Measurements from ENCODE around the gene CPT1C.

The CPT1C gene

GRCh38 chr19:49655570-49656455 is 35.1 kb upstream of the CPT1C start:
- no peak for TF ChIP-seq CTCF (conservative IDR thresholded peaks at IDR 0.05; ENCODE audit: low read depth, low read length)
- Histone ChIP-seq H4K20me1 (ENCODE audit: insufficient read depth) (no peaks in the 10 kb centered on the region), H3K36me3 (ENCODE audit: insufficient read depth) (0 out of 2 replicates have a peak, but pooled peaks cover 3% of the 10 kb centered on the region), H3K4me2 (no peak overlapping the region), H3K9ac (no peak overlapping the region), H2AFZ (ENCODE audit: low read depth) (no peak overlapping the region), H3K79me2 (ENCODE audit: insufficient read depth, low read depth) (no peaks in the 10 kb centered on the region; the same call in 1 of the 2 replicates), H3K4me1 (ENCODE audit: low read depth, poor library complexity, severe bottlenecking) (no peaks in the 10 kb centered on the region), H3K27ac (no peak overlapping the region), H3K4me3 (IDR thresholded peaks at IDR 0.05; ENCODE audit: insufficient read depth, low read depth, low read length) (no peak overlapping the region), H3K27me3 (ENCODE audit: insufficient read depth, low read depth) (no peaks in the 10 kb centered on the region)

GRCh38 chr19:49656456-49657109 is 34.3 kb upstream of the CPT1C start:
- Histone ChIP-seq H3K4me1 (ENCODE audit: low read depth, poor library complexity, severe bottlenecking) (no peaks in the 10 kb centered on the region), H3K27ac (no peak overlapping the region), H3K4me3 (IDR thresholded peaks at IDR 0.05; ENCODE audit: insufficient read depth, low read depth, low read length) (no peak overlapping the region), H2AFZ (ENCODE audit: low read depth) (no peak overlapping the region), H3K36me3 (ENCODE audit: insufficient read depth) (0 out of 2 replicates have a peak, but pooled peaks cover 3% of the 10 kb centered on the region), H4K20me1 (ENCODE audit: insufficient read depth) (no peaks in the 10 kb centered on the region), H3K4me2 (no peak overlapping the region), H3K9ac (no peak overlapping the region), H3K27me3 (ENCODE audit: insufficient read depth, low read depth) (no peaks in the 10 kb centered on the region), H3K79me2 (ENCODE audit: insufficient read depth, low read depth) (no peaks in the 10 kb centered on the region; the same call in 1 of the 2 replicates)
- no peak for TF ChIP-seq CTCF (conservative IDR thresholded peaks at IDR 0.05; ENCODE audit: low read depth, low read length)

- 0 out of 2 replicates have a peak, but pooled peaks cover 3% of the 10 kb centered on the region for H3K36me3 ChIP-seq (ENCODE audit: insufficient read depth)
- no peak overlapping the region for H3K27ac ChIP-seq
- H3K9ac ChIP-seq, result no peak overlapping the region
These were observed 33.3 kb upstream of the CPT1C start for GRCh38 chr19:49657493-49658138.

More at GRCh38 chr19:49657493-49658138, 33.3 kb upstream of the CPT1C start:
- H3K79me2 ChIP-seq (ENCODE audit: insufficient read depth, low read depth), result peaks cover 2% of the 10 kb centered on the region; the same call in 1 of the 2 replicates
- H3K4me2 ChIP-seq, result no peak overlapping the region
- H4K20me1 ChIP-seq (ENCODE audit: insufficient read depth), result no peaks in the 10 kb centered on the region
- no peak overlapping the region for H3K4me3 ChIP-seq (IDR thresholded peaks at IDR 0.05; ENCODE audit: insufficient read depth, low read depth, low read length)
- peaks cover 8% of the 10 kb centered on the region for H3K4me1 ChIP-seq (ENCODE audit: low read depth, poor library complexity, severe bottlenecking)
- TF ChIP-seq CTCF (conservative IDR thresholded peaks at IDR 0.05; ENCODE audit: low read depth, low read length), result no peak
- no peaks in the 10 kb centered on the region for H3K27me3 ChIP-seq (ENCODE audit: insufficient read depth, low read depth)
- H2AFZ ChIP-seq (ENCODE audit: low read depth), result no peak overlapping the region
